ENCODE results near the gene RPS6KA3. TPM values are rescaled to one million over a fixed set of nuclear protein-coding genes. Genes with fewer than 3 reads are reported as not detected.

Gene RPS6KA3
- total RNA-seq, 4 donors from 2014 or later = 33.8 to 55.4 (median 46.4) TPM

DNA sequence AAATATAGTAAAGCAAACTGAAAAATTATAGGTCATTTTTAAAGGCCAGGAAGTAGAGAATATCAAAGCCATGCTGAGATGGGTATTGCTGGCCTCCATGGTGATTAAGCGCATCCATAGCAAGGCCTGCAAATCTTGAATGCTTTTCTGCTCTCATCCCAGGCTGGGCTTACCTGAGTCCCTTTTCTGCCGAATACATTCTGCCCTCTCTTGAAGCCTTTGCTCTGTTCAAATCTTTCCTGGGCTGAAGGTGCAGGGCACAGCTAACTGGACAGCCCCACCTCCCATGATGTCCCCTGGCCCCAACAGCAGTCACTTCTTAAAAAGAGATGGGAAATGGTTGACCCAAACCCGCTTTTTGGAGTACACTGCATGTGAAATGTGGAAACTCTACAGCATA lies 115.0 kb downstream of the RPS6KA3 start:
- Histone ChIP-seq H3K27ac (no peak overlapping the region), H3K4me3 (no peak overlapping the region), H3K4me1 (no peaks in the 10 kb centered on the region), H3K9me3 (no peaks in the 10 kb centered on the region), H3K36me3 (peaks cover 0 to 47% of the 10 kb centered on the region in 2 donors), H3K27me3 (no peaks in the 10 kb centered on the region)
- ATAC-seq = no peak
- TF ChIP-seq POLR2A (IDR thresholded peaks at IDR 0.05) (no peak), EP300 (IDR thresholded peaks at IDR 0.05) (no peak), POLR2AphosphoS5 (IDR thresholded peaks at IDR 0.05) (no peak)
- TF ChIP-seq, protein P1, sequence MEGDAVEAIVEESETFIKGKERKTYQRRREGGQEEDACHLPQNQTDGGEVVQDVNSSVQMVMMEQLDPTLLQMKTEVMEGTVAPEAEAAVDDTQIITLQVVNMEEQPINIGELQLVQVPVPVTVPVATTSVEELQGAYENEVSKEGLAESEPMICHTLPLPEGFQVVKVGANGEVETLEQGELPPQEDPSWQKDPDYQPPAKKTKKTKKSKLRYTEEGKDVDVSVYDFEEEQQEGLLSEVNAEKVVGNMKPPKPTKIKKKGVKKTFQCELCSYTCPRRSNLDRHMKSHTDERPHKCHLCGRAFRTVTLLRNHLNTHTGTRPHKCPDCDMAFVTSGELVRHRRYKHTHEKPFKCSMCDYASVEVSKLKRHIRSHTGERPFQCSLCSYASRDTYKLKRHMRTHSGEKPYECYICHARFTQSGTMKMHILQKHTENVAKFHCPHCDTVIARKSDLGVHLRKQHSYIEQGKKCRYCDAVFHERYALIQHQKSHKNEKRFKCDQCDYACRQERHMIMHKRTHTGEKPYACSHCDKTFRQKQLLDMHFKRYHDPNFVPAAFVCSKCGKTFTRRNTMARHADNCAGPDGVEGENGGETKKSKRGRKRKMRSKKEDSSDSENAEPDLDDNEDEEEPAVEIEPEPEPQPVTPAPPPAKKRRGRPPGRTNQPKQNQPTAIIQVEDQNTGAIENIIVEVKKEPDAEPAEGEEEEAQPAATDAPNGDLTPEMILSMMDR (IDR thresholded peaks at IDR 0.05) = no peak
- WGBS, 2 donors (ENCODE audit: low coverage in 1 of 2) = 89 to 97% methylated on average over 2 to 3 of the region's 3 CpGs

DNA sequence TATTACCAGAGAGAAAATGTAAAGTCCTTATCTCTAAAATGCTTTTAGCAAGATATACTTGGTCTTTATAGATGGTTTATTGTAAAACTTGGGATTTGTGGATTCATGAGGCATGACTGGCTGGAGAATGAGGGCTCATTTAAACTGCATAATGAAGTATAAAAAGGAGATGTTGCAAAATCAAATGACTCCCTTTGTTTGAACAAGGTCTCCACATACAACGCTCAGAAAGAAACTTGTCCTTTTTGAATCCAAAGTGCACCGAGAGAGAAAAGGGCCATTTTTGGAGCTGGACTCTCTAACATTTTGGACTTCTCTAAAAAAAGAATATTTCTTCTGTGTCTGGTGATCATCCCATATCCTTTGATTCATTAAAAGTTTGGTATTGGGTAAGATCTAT lies 117.4 kb downstream of the RPS6KA3 start:
- WGBS, 2 donors (ENCODE audit: low coverage in 1 of 2) = 80 to 100% methylated on average over 1 to 2 of the region's 2 CpGs
- Histone ChIP-seq H3K4me3 (no peak overlapping the region), H3K27ac (no peak overlapping the region)

DNA sequence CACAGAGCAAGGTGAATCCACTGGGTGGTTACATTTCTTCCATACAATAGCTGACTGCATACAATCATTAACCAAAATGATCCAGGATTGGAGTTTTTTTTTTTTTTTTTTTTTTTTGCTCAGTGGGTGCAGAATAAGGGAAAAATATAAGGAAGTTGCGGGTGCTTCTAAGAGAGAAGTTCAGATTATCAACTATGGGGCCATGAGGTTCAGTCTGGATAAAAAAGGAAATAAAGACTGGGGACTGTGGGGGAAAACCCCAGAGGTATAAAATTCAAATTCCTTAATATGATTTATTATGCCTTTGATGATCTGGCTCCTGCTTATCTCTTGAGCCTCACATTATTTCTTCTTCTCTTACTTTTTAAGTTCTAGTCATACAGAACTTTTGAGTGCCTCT lies 119.1 kb downstream of the RPS6KA3 start:
- H3K27me3 ChIP-seq = no peaks in the 10 kb centered on the region
- WGBS, 2 donors (ENCODE audit: low coverage in 1 of 2) = 78 to 100% methylated on average over 1 of the region's 1 CpG
- no peak for ATAC-seq

More for the DNA sequence above, 117.4 kb downstream of the RPS6KA3 start:
- TF ChIP-seq POLR2AphosphoS5 (IDR thresholded peaks at IDR 0.05) = no peak
- no peak for TF ChIP-seq POLR2A (IDR thresholded peaks at IDR 0.05)
- TF ChIP-seq, protein P1 (IDR thresholded peaks at IDR 0.05) = no peak
- TF ChIP-seq EP300 (IDR thresholded peaks at IDR 0.05) = no peak
- Histone ChIP-seq H3K9me3 (no peaks in the 10 kb centered on the region), H3K4me1 (no peaks in the 10 kb centered on the region), H3K27me3 (no peaks in the 10 kb centered on the region), H3K36me3 (peaks cover 0 to 25% of the 10 kb centered on the region in 2 donors)
- no peak for ATAC-seq

DNA sequence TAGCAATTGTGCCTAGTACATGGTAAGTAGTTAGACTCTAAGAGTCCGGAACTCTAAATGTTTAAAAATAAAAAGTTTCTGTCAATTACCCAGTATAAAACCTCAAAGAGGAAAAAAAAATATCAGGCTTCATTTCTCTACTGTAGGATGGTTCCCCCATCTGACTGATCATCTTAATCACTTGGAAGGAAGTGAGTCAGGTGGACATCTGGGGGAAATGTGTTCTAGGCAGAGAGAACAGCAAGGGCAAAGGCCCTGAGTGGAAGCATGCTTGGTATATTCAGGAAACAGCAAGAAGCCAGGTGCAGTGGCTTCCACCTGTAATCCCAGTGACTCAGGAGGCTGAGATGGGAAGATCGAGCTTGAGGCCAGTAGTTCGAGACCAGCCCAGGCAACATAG lies 122.2 kb downstream of the RPS6KA3 start:
- 86 to 100% methylated on average over 1 of the region's 3 CpGs for WGBS, 2 donors (ENCODE audit: low coverage in 1 of 2)
- Histone ChIP-seq H3K27ac (no peak overlapping the region), H3K36me3 (no peaks in the 10 kb centered on the region), H3K4me1 (peaks cover 0 to 15% (median 11%) of the 10 kb centered on the region in 3 donors), H3K9me3 (no peaks in the 10 kb centered on the region), H3K4me3 (no peak overlapping the region), H3K27me3 (no peaks in the 10 kb centered on the region)
- TF ChIP-seq POLR2AphosphoS5 (IDR thresholded peaks at IDR 0.05) = no peak
- no peak for TF ChIP-seq POLR2A (IDR thresholded peaks at IDR 0.05)
- TF ChIP-seq EP300 (IDR thresholded peaks at IDR 0.05) = no peak
- TF ChIP-seq, protein P1 (IDR thresholded peaks at IDR 0.05) = no peak
- no peak for ATAC-seq

More for the DNA sequence above, 119.1 kb downstream of the RPS6KA3 start:
- Histone ChIP-seq H3K27ac (no peak overlapping the region), H3K9me3 (no peaks in the 10 kb centered on the region), H3K4me1 (peaks cover 0 to under 1% (median 0%) of the 10 kb centered on the region in 3 donors), H3K36me3 (peaks cover 0 to 9% of the 10 kb centered on the region in 2 donors), H3K4me3 (no peak overlapping the region)
- TF ChIP-seq POLR2AphosphoS5 (IDR thresholded peaks at IDR 0.05) (no peak), POLR2A (IDR thresholded peaks at IDR 0.05) (no peak), EP300 (IDR thresholded peaks at IDR 0.05) (no peak)
- TF ChIP-seq, protein P1 (IDR thresholded peaks at IDR 0.05) = no peak

DNA sequence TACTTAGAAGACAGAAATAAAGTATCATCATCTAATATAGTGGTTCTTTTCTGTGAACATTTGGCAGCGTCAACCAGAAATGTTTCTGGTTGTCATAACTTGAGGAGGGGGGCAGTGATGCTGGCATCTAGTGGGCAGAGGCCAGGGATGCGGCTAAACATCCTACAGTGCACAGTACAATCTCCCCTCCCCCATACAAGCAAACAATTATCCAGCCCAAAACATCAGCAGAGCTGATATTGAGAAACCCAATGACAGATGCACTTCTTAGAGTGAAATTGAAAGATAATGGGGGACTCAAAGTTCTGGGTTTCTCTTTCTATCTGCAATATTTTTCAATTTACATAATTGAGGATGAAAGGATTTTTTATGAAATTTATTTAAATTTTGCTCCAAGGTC lies 123.1 kb downstream of the RPS6KA3 start:
- ATAC-seq = no peak
- TF ChIP-seq, protein P1 (IDR thresholded peaks at IDR 0.05) = no peak
- TF ChIP-seq EP300 (IDR thresholded peaks at IDR 0.05) (no peak), POLR2AphosphoS5 (IDR thresholded peaks at IDR 0.05) (no peak), POLR2A (IDR thresholded peaks at IDR 0.05) (no peak)

More for the DNA sequence above, 123.1 kb downstream of the RPS6KA3 start:
- H3K27me3 ChIP-seq = no peaks in the 10 kb centered on the region
- H3K27ac ChIP-seq = no peak overlapping the region
- whole genome bisulfite sequencing, 2 donors (ENCODE audit: low coverage in 1 of 2) = 58 to 65% methylated on average over 2 of the region's 2 CpGs
- no peak overlapping the region for H3K4me3 ChIP-seq
- H3K4me1 ChIP-seq = peaks cover 0 to 20% (median 20%) of the 10 kb centered on the region in 3 donors
- H3K36me3 ChIP-seq = no peaks in the 10 kb centered on the region
- no peaks in the 10 kb centered on the region for H3K9me3 ChIP-seq
